ENCODE results near the gene SETD9.

The SETD9 gene

GRCh38 chr5:56958595-56958994 is 49.2 kb downstream of the SETD9 start:
- no peak for TF ChIP-seq CTCF (IDR thresholded peaks at IDR 0.05; ENCODE audit: low read depth, low read length)
- H3K27me3 ChIP-seq, result no peaks in the 10 kb centered on the region
- H3K4me1 ChIP-seq, result peaks cover 3% of the 10 kb centered on the region; the same call in 1 of the 2 replicates
- DNase-seq, result no peak
- H3K36me3 ChIP-seq, result no peaks in the 10 kb centered on the region
- no peaks in the 10 kb centered on the region for H3K9me3 ChIP-seq
- no peak overlapping the region for H3K4me3 ChIP-seq (ENCODE audit: low read depth, low read length)

GRCh38 chr5:56959326-56959725 is 49.9 kb downstream of the SETD9 start:
- H3K9me3 ChIP-seq, result no peaks in the 10 kb centered on the region
- H3K27me3 ChIP-seq, result no peaks in the 10 kb centered on the region
- peaks cover 3% of the 10 kb centered on the region; the same call in 1 of the 2 replicates for H3K4me1 ChIP-seq
- no peak for DNase-seq
- H3K4me3 ChIP-seq (ENCODE audit: low read depth, low read length), result no peak overlapping the region
- no peaks in the 10 kb centered on the region for H3K36me3 ChIP-seq
- TF ChIP-seq CTCF (IDR thresholded peaks at IDR 0.05; ENCODE audit: low read depth, low read length), result no peak

GRCh38 chr5:56961746-56962145 is 52.4 kb downstream of the SETD9 start:
- H3K4me1 ChIP-seq, result peaks cover 3% of the 10 kb centered on the region; the same call in 1 of the 2 replicates
- TF ChIP-seq CTCF (IDR thresholded peaks at IDR 0.05; ENCODE audit: low read depth, low read length), result no peak
- H3K4me3 ChIP-seq (ENCODE audit: low read depth, low read length), result no peak overlapping the region
- no peak for DNase-seq
- H3K9me3 ChIP-seq, result no peaks in the 10 kb centered on the region
- H3K27me3 ChIP-seq, result no peaks in the 10 kb centered on the region
- no peaks in the 10 kb centered on the region for H3K36me3 ChIP-seq

- no peaks in the 10 kb centered on the region for H3K36me3 ChIP-seq
- no peaks in the 10 kb centered on the region for H3K9me3 ChIP-seq
- TF ChIP-seq CTCF (IDR thresholded peaks at IDR 0.05; ENCODE audit: low read depth, low read length), result no peak
- H3K4me3 ChIP-seq (ENCODE audit: low read depth, low read length), result no peak overlapping the region
- no peaks in the 10 kb centered on the region for H3K27me3 ChIP-seq
- peak; percentile 14 for DNase-seq
- H3K4me1 ChIP-seq, result peaks cover 3% of the 10 kb centered on the region; the same call in 1 of the 2 replicates
Measured at GRCh38 chr5:56962286-56962685, 52.9 kb downstream of the SETD9 start.

GRCh38 chr5:56963246-56963645 is 53.9 kb downstream of the SETD9 start:
- H3K9me3 ChIP-seq, result no peaks in the 10 kb centered on the region
- TF ChIP-seq CTCF (IDR thresholded peaks at IDR 0.05; ENCODE audit: low read depth, low read length), result no peak
- no peaks in the 10 kb centered on the region for H3K36me3 ChIP-seq
- peaks cover 3% of the 10 kb centered on the region; the same call in 1 of the 2 replicates for H3K4me1 ChIP-seq
- H3K27me3 ChIP-seq, result no peaks in the 10 kb centered on the region
- no peak for DNase-seq
- H3K4me3 ChIP-seq (ENCODE audit: low read depth, low read length), result no peak overlapping the region

- no peaks in the 10 kb centered on the region for H3K9me3 ChIP-seq
- DNase-seq, result no peak
- no peak overlapping the region for H3K4me3 ChIP-seq (ENCODE audit: low read depth, low read length)
- no peaks in the 10 kb centered on the region for H3K27me3 ChIP-seq
- peaks cover 3% of the 10 kb centered on the region; the same call in 1 of the 2 replicates for H3K4me1 ChIP-seq
- no peaks in the 10 kb centered on the region for H3K36me3 ChIP-seq
- TF ChIP-seq CTCF (IDR thresholded peaks at IDR 0.05; ENCODE audit: low read depth, low read length), result no peak
Measured at GRCh38 chr5:56964173-56964572, 54.8 kb downstream of the SETD9 start.

Measured in BE2C (cell line).